Mesenteric fat pad (tissue), 1 donor: ENCODE measurements around the gene OR7G2. TPM values are rescaled to one million over a fixed set of nuclear protein-coding genes. Genes with fewer than 3 reads are reported as not detected.
A peak's percentile ranks its signal among the peaks of the same experiment; 100 is the strongest.

Experiments
- DNase-seq: peaks from one replicate; pipeline ENCODE4 v3.0.0-alpha.2; 2020; ENCODE audit warnings: low spot score
- long read RNA-seq: library from polyadenylated mRNA; unstranded; transcript quantifications from one replicate; pipeline ENCODE4 v2.0.0, GENCODE V29; 2020
- total RNA-seq: library from RNA; stranded (reverse); fragmentation: NEBNext Ultra II Directional; extraction: Animal tissue kit (Norgen Biotek cat#: 25700); gene quantifications from one replicate; pipeline ENCODE4 v1.2.1, GENCODE V29; 2021
- donor health status: DM: yes; HTN: yes; CAD: no.

Gene OR7G2
- total RNA-seq = not detected
- long read RNA-seq = 0 reads

DNA sequence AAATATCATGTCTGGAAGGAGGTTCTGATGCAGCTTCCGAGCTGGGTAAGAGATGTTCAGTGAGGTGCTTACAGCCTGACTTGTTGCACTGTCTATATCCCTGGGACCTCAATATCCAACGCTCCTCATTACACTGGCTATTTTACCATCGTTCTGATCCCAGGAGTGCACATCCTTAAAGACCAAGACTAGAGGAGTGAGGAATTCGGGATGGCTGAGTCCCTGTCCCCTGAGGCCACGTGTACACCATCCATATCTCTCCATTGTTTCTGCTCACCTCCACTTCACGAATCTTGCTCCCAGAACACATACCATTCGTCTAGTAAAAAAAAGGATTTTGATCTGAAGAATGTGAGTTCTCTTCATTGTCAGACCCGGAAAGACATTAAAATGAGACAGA is at the start of gene OR7G2:
Gene OR7G2 (minus strand): TSS at position 101 of the 400 bp plus-strand sequence. CDS start 4,232 bp downstream, outside the sequence.
- DNase-seq = no peak

DNA sequence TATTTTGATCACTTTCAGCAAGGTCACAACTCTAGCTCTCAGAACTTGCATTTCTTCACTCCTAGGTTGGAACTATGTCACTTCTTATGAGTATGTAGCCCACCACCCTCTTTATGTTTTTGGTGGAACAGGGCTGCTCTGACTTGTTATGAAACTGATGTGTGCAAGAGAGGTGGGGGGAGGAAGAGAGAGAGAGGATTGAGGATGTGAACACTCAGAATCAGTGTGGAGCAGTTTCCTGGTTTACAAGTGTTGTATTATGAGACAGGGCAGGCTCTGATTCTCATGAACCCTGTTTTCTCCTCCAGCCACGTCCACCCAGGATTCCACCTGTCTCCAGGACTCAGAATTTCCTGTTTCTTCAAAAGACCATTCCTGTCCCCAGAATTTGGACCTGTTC is 49.0 kb upstream of the OR7G2 start:
- peak; percentile 11 for DNase-seq

DNA sequence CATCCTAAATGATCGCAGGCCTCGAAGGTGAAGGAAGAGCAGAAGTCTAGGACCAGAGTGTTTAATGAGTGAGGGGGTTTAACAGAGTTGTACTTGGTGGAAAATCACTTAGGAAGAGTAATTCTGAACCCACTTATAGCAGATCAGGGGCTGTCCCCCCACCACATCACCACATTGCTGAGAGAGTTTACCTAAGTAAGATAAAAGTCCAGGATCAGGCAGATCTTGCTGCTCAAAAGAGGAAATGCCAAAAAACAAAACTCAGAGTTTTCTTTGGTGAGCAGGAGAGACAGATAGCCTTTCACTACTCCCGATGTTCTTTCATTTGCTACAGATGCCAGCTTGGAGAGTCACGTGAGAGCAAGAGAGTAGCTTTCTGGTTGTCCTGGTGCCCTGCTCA is 48.3 kb upstream of the OR7G2 start:
- DNase-seq = no peak

DNA sequence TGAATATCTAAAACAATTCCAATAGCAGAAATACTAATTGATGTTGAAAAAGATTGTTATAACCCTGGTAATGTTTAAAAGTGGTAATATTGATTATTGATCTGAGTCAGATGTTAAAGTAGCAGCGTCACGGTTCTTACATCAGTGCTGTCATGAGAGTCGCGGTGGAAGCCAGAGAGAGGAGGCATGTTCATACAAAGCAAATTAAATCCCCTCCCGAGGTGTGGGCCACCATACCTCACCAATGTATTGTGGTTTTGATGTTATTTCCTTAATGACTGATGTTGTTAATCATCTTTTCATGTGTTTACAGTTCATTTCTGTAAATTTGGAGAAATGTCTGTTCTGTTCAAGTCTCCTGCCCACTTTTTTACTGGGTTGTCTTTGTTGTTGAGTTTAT is 44.1 kb upstream of the OR7G2 start:
- DNase-seq = peak; percentile 28

DNA sequence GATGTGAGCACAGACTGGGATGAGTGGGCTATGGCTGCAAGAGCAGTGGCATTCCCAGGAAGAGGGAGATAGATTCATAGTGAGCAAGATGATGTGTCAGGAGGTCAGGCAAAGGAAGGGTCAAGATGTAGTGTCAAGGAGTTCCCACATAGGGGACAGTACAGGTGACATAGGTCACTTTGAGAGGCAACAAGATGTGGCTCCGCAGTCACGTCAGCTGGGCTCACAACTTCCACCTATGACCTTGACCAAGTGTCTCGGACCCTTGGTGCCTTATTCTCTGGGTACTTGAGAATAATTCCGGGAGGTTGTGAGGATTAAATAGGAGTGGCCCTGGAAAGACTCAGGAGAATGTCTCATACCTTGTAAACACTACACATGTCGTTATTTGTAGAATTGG is 43.4 kb upstream of the OR7G2 start:
- DNase-seq = peak; percentile 84

DNA sequence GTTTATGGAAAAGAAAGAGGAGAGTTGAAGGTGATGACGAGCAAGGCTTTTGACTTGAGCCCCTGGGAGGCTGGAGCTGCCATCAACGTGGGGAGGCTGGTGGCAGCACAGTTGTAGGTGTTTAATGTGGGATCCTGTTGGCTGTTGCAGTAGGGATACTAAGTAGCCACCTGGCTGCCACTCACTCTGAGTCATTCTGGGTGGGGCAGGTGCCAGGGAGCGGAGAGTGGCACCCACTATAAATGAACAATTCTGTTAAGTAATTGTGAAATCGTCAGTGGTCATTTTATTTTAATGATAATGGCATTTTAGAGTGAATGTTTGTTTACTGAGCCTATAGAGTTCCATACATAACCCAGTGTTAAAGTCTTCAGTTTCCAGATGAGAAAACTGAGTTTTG is 42.7 kb upstream of the OR7G2 start:
- DNase-seq = peak; percentile 39

DNA sequence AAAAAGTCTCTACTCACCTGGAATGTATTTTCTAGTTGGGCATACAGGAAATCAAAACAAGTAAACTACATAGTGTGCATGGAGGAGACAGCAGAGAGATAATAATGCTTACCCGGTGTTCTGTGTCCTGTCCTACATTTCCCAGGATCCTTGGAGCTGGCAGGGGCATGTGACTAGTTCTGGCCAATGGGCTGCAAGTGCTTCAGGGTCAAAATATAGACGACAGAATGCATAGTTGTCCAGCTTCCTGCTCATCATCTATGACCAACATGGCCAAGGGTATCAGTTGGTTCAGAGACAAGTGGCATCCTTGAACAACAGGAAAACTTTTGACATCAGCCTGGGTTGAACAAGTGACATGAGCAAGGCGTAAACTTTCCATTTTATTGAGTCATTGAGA is 41.4 kb upstream of the OR7G2 start:
- no peak for DNase-seq

DNA sequence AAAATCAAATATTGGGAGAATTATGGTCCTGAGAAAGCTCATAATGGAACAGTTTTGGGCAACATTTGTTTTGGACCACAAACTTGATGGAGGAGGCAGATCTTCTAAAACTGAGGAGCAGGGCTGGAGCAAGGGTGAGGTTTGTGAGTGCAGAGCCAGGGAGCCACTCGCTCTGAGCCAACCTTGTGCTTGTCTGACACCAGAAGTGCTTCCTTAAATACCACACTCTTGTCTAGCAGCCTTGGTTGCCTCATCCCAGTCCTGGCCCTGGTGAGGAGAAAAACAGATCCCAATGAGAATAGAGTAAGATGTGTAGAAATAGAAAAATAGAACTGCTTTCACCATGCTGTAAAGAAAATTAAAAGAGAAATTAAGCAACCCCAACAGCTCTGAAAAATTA is 39.6 kb upstream of the OR7G2 start:
- DNase-seq = peak; percentile 18

DNA sequence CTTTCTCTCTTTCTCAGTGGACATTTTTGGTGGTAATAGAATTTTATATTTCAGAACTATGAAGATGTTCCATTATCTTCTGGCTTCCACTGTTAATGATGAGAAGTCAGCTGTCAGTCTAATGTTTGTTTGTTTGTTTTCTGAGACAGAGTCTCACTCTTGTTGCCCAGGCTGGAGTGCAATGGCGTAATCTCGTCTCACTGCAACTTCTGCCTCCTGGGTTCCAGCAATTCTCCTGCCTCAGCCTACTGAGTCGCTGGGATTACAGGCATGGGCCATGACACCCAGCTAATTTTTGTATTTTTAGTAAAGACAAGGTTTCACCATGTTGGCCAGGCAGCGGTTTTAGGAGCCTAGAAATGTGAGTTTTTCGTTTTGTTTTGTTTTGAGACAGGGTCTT is 37.6 kb upstream of the OR7G2 start:
- no peak for DNase-seq

DNA sequence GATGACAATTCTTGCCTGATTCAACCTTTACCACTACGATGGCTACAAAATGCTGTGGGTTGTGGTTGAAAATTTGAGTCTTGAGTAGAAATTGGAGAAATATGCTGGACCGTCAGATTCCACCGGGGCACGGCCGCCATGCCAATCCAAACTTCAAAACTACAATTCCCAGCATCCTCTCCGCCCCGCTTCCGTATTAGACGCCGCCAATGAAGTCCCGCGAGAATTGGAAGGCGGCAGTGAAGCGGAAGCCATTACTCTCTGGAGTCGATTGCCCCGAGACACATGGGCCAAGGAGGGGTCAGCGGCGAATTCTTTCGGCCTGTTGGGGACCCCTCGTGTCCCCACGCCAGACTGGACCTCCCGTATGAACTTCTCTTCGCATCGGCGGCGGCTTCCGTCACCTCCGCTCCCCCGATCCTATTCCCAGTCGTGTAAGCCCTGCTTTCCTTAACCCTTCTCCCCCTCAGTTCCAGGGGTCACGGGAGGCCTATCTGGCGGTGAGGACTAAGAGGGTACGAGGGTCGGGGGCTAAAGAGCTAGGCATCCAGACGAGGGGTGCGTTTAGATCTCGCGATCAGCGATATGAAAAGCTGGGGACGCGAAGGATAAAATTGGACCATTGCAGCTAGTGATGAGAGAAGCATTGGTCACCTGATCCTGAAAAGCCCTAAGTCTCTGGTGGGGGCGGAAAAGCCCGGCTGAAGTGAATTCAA is 33.0 kb upstream of the OR7G2 start, which contains the start of gene ZNF317:
Gene ZNF317 (plus strand): TSS at position 239 of the 716 bp plus-strand sequence. CDS start 15,620 bp downstream, outside the sequence.
- peak; percentile 95 for DNase-seq

DNA sequence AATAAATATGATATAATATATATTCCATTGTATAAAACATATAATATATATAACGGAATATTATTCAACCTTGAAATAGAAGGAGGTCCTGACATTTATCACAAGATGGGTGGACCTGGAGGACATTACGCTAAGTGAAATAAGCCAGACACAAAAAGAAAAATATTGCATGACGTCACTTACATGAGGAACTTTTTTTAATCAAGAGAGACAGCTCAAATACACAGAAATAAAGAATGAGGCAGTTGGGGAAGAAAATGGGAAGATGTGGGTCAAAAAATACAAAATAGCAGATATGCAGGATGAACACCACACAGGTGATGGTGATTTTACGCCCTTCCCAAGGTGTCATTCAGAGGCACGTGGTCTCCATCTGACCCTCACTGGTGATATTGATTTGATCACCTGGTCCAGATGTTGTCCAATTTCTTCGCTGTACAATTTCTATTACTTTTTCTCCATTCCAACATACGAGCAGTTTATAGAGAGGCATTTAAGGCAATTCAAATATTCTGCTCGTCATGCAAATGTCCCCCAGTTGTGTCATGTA is 32.4 kb upstream of the OR7G2 start:
- no peak for DNase-seq

DNA sequence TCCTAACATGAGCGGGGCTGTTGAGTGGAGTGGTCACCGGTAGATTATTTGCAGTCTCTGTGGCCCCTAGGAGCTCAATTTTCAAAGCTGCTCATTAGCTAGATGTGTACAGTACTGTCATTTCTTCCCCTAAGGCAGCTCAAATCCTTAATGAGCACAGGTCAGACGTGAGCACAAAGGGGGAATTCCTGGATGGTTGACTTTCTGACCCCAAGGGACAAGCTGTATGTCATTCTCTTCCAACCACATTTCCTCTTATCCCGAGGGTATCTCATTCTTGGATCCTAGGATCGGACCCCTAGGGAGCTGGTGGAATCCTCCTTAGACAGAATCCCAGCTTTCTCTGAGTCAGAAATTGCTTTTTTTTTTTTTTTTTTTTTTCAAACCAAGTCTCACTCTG is 25.1 kb upstream of the OR7G2 start:
- DNase-seq = peak; percentile 6

DNA sequence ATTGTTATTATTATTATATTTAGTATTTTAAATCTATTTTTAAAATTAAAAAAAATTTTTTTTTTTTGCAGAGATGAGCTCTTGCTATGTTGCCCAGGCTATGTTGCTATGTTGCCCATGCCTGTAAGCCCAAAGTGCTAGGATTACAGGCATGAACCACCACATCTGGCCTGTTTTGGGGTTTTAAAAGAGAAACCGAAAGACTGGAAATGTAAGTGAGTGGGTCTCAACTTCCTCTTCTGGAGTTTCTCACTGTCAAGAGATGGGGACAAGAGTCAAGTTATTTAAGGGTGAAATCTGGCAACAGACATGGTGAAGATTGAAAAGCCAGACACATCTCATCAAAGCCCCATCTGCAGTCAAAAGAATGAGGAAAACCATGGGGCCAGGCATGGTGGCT is 23.7 kb upstream of the OR7G2 start:
- no peak for DNase-seq

DNA sequence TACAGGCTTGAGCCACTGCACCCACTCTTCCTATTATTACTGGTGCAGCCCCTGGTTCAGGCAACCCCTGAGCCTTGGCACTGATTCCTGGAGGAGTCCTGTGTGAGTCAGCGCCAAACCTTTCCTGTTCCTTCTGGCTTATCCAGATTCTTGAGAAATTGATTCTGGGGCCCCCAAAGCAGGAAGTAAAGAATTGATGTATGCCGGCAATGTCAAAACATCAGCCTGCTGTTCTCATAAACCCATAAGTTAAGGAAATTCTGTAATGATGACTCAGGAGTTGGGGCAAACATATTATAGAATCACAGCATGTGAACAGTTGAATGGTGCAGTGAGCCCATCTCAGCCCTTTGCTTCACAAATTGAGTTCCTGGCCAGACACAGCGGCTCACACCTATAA is 20.9 kb upstream of the OR7G2 start:
- no peak for DNase-seq

DNA sequence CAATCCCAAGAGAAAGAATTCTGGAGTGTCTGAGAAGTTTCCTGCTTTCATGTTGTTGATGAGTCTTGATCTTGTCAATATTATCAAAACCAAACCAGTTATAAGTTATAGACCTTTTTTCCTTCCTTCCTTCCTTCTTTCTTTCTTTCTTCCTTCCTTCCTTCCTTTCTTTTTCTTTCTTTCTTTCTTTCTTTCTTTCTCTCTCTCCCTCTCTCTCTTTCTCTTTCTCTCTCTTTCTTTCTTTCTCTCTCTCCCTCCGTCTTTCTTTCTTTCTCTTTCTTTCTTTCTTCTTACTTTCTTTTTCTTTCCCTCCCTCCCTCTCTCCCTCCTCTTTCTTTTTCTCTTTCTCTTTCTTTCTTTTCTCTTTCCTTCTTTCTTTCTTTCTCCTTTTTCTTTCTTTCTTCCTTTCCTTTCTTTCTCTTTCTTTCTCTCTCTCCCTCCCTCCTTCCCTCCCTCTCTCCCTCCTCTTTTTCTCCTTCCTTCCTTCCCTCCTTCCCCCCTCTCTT is 19.7 kb upstream of the OR7G2 start, which contains the start of gene OR7G3:
Gene OR7G3 (minus strand): TSS at position 51 of the 506 bp plus-strand sequence. CDS start 0 bp downstream, at position 51.
- no peak for DNase-seq

DNA sequence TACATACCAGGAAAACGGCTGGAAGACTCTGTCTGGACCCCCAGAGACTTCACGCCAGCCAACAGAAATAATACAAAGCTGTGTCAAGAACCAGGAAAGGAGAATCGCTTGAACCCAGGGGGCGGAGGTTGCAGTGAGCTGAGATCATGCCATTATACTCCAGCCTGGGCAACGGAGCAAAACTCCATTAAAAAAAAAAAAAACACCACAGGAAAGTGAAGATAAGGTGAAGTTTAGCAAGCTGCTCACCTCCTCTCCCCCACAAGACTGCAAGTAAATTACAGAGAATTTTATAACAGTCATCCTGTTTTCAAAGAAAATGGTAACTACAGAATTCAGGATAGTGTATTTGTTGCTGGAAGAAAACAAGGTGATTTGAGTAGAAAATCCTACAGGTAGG is 9.3 kb upstream of the OR7G2 start:
- DNase-seq = peak; percentile 1

DNA sequence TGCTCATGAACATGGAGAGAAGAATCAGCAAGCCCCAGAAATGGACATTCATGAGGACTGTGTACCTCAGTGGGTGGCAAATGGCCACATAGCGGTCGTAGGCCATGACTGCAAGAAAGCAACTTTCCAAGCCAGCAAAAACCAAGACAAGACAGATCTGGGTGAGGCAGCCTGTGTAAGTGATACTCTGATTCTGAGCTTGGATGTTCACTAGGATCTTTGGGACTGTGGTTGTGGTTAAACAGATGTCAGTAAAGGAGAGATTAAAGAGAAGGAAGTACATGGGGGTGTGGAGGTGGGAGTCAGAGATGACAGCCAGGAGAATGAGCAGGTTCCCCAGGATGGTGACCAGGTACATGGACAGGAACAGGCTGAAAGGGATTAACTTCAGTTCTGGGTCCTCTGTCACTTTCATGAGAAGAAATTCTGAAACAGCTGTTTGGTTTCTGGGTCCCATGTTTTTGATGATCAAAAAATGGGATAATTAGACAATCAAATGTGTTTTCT is 8.1 kb upstream of the OR7G2 start, which contains the start of gene OR7G1:
Gene OR7G1 (minus strand): TSS at position 457 of the 507 bp plus-strand sequence. CDS start 0 bp downstream, at position 457.
- DNase-seq = peak; percentile 4

DNA sequence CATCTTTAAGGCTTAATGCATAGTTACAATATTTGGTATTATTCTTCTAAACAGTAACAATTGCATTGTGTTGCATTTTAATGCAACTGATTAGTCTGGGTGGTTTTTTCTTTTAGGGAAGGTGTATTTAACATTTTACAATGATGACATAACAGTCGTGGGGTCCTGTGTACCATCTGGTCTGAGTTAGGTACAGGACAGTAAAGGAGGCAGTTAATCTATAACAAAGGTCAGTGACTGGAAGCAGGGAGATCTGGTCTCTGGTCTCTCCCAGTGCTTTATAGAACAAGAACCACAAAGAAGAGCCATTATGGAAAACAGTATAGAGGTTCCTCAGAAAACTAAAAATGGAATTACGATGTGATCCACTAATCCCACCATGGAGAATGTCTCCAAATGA is 2.7 kb upstream of the OR7G2 start:
- no peak for DNase-seq

DNA sequence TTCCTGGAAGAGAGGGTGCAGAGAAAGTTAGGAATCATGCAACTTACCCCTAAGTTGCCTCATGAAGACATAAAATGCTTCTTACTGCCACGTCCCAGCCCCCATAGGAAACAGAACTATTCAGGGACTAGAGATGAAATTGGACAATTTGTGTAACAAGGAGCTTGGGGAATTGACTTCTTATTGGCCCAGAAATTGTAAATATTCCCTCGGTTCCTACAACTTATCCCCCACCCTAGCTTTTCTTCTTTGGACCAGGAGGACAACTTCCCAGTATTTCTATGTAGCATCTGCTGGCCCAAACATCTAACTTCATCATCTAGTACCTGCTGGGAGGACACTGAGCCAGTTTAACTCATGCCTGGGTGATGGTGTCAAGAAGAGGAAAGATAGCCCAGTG is 20.5 kb downstream of the OR7G2 start, which contains the start of gene OR1M1:
Gene OR1M1 (plus strand): TSS at position 301 of the 400 bp plus-strand sequence. CDS start 6,184 bp downstream, outside the sequence.
- DNase-seq = no peak

DNA sequence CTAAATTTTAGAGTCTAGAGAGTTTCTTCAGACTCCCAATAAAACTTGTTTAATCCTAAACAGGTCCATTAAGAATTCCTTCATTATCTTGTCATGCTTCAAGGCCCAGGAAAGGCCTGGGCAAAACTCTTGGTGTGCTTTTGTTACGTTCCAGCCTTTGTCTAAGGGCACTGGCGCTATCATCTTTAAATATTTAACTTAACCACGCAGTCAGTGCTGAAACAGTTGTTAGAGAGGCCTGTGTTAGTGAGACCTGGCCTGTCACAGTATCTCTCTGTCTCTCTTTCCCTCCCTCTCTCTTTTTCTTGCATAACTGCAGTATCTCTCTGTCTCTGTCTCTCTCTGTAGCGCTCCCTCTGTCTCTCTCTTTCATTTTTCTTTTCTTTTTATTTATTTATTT is 28.6 kb downstream of the OR7G2 start:
- no peak for DNase-seq

DNA sequence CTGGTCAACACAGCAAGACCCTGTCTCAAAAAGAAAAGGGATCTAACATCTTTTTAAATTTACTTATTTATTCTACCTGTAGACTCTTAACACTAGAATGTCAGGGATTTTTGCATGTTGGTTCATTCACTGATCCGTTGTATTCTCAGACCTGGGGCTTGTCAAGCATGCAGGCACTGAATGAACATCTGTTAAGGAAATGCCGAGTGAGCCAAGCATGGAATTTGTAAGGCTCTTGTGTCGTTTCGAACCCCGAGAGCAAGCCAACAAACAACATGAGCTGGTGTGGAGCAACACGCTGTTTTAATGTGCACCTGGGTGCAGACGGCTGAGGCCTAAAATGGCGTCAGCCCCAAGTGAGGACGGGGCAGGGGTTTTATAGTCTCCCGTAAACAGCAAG is 30.4 kb downstream of the OR7G2 start:
- DNase-seq = no peak
